K562 (cell line): ENCODE results near the gene ITPR1. TPM values are rescaled to one million over a fixed set of nuclear protein-coding genes. Genes with fewer than 3 reads are reported as not detected.

ENCODE experiments used
- CREM ChIP-seq: IDR thresholded peaks from 2 replicates; pipeline ENCODE4 v1.6.1; 2014; ENCODE audit warnings: antibody characterized with exemption, low read depth
- CTCFL ChIP-seq: IDR thresholded peaks from 2 replicates; pipeline ENCODE4 v1.6.1; 2011; ENCODE audit warnings: borderline replicate concordance, low read depth, mild to moderate bottlenecking, moderate library complexity, low read length; ENCODE audit not compliant: insufficient read depth, poor library complexity, severe bottlenecking
- DIDO1 ChIP-seq: fragments of 450-650 bp; IDR thresholded peaks from 2 replicates; pipeline ENCODE4 v1.6.1; 2016; ENCODE audit warnings: low read depth, missing biosample characterization, missing genetic modification characterization
- HES1 ChIP-seq: fragments of 450-650 bp; IDR thresholded peaks from 2 replicates; pipeline ENCODE4 v1.6.1; 2016; ENCODE audit warnings: low read depth, mild to moderate bottlenecking, moderate library complexity
- PTTG1 ChIP-seq: fragments of 450-650 bp; IDR thresholded peaks from 2 replicates; pipeline ENCODE4 v1.6.1; 2016; ENCODE audit warnings: low read depth, mild to moderate bottlenecking, missing genetic modification characterization, missing compliant biosample characterization
- RUNX1 ChIP-seq: sonication (generic); IDR thresholded peaks from 2 replicates; pipeline ENCODE4 v1.6.1; 2016; ENCODE audit warnings: antibody characterized with exemption, low read depth
- THAP12 ChIP-seq: fragments of 250-450 bp; sonication (Bioruptor Pico); IDR thresholded peaks from 2 replicates; pipeline ENCODE4 v1.9.0; 2021; ENCODE audit warnings: mild to moderate bottlenecking, inconsistent platforms
- YBX1 ChIP-seq: fragments of 450-650 bp; IDR thresholded peaks from 2 replicates; pipeline ENCODE4 v1.7.1; 2016; ENCODE audit warnings: mild to moderate bottlenecking
- ZNF280A ChIP-seq: fragments of 450-650 bp; IDR thresholded peaks from 2 replicates; pipeline ENCODE4 v1.6.1; 2018; ENCODE audit warnings: mild to moderate bottlenecking, low read depth; ENCODE audit not compliant: partially characterized antibody
- ZNF318 ChIP-seq, 2 experiments: fragments of 450-650 bp; IDR thresholded peaks; 2 replicates each; pipeline ENCODE4 v1.6.1; 2016; ENCODE audit warnings: mild to moderate bottlenecking in 2 of 2, borderline replicate concordance in 1 of 2, low read depth in 1 of 2, moderate library complexity in 1 of 2
- ZNF780A ChIP-seq: fragments of 250-450 bp; sonication (Bioruptor Pico); IDR thresholded peaks from 2 replicates; pipeline ENCODE4 v1.5.0; 2021; ENCODE audit warnings: mild to moderate bottlenecking
- polyA plus RNA-seq, 8 experiments: library from polyadenylated mRNA; depleted of rRNA in 4 of 8; stranded (reverse) in 5 of 8; unstranded in 3 of 8; fragments of >200 nt; fragmentation: Nextera tagmentation in 2 of 8; fragmentation: Illumina TruSeq in 1 of 8; extraction: Ambion mirVana in 2 of 8; extraction: Trizol in 1 of 8; gene quantifications; 2 replicates each; pipeline versions ENCODE4 v1.2.1 to v1.2.3, GENCODE V29; 2011 to 2014; ENCODE audit warnings: inconsistent platforms in 1 of 8, missing spikeins in 1 of 8
- total RNA-seq, 7 experiments: library from RNA; depleted of rRNA in 6 of 7; stranded (reverse); fragments of >200 nt in 6 of 7; fragmentation: Illumina TruSeq in 2 of 7; extraction: Trizol in 2 of 7; gene quantifications; 2 replicates each; pipeline versions ENCODE4 v1.2.1 to v1.2.3, GENCODE V29; 2011 to 2021; ENCODE audit warnings: low replicate concordance in 1 of 7

The ITPR1 gene
- total and polyA plus RNA-seq, 9 of the 15 experiments (the other 6 are each of a cell fraction or from before 2014, with no cell fraction given), result 22.4 to 40.0 (median 27.4) TPM

- TF ChIP-seq HES1 (no peak), PTTG1 (tag) (peak; percentile 56), THAP12 (CRISPR knock-in tag) (no peak), RUNX1 (no peak), DIDO1 (tag) (no peak), ZNF280A (no peak), ZNF780A (CRISPR knock-in tag) (no peak), YBX1 (no peak), CTCFL (no peak), CREM (no peak), ZNF318 (IDR thresholded peaks at IDR 0.05; ENCODE audit: borderline replicate concordance in 1 of 2, low read depth in 1 of 2) (no peak)
Measured at GRCh38 chr3:4814904-4815574, 321.9 kb downstream of the ITPR1 start (continued).
